Peyer's patch (tissue), 4 donors: ENCODE results near the gene ODAM.
"Not testable (repeated sequence)": the region's sequence is repeated elsewhere in the genome, so short reads cannot be mapped to it uniquely, and the experiment has no call there.

Source experiments
- POLR2A ChIP-seq, 2 donors: fragments of 450-650 bp; IDR thresholded peaks; one replicate each; pipeline ENCODE4 v1.5.1; 2017; ENCODE audit warnings: antibody characterized with exemption in 2 of 2, mild to moderate bottlenecking in 2 of 2, moderate library complexity in 2 of 2
- TF ChIP-seq, protein P1 (sequence below), 6 experiments: fragments of 450-650 bp in 4 of 6; fragments of 200-600 bp in 2 of 6; sonication (generic) in 1 of 6; IDR thresholded peaks; one replicate each; pipeline ENCODE4 v1.5.1; 2017 to 2019; ENCODE audit warnings: antibody characterized with exemption in 6 of 6, mild to moderate bottlenecking in 3 of 6, moderate library complexity in 1 of 6

GRCh38 chr4:70221818-70222217 is 26.3 kb downstream of the ODAM start:
- TF ChIP-seq, protein P1, sequence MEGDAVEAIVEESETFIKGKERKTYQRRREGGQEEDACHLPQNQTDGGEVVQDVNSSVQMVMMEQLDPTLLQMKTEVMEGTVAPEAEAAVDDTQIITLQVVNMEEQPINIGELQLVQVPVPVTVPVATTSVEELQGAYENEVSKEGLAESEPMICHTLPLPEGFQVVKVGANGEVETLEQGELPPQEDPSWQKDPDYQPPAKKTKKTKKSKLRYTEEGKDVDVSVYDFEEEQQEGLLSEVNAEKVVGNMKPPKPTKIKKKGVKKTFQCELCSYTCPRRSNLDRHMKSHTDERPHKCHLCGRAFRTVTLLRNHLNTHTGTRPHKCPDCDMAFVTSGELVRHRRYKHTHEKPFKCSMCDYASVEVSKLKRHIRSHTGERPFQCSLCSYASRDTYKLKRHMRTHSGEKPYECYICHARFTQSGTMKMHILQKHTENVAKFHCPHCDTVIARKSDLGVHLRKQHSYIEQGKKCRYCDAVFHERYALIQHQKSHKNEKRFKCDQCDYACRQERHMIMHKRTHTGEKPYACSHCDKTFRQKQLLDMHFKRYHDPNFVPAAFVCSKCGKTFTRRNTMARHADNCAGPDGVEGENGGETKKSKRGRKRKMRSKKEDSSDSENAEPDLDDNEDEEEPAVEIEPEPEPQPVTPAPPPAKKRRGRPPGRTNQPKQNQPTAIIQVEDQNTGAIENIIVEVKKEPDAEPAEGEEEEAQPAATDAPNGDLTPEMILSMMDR (IDR thresholded peaks at IDR 0.05), result not testable (repeated sequence)
- not testable (repeated sequence) for TF ChIP-seq POLR2A (IDR thresholded peaks at IDR 0.05)
